ENCODE data around the gene RGS3. TPM values are rescaled to one million over a fixed set of nuclear protein-coding genes. Genes with fewer than 3 reads are reported as not detected.
"Not testable (repeated sequence)": the region's sequence is repeated elsewhere in the genome, so short reads cannot be mapped to it uniquely, and the experiment has no call there.

The RGS3 gene
- total RNA-seq, 1 donor from 2014 or later = 116 TPM

GRCh38 chr9:113486327-113486726 lies 22.8 kb downstream of the RGS3 start:
- peak; percentile 53 for DNase-seq (ENCODE audit: low spot score)

- peak; percentile 51 for DNase-seq (ENCODE audit: low spot score)
Observed at GRCh38 chr9:113488071-113488470, 24.5 kb downstream of the RGS3 start.

GRCh38 chr9:113488490-113488889 lies 25.0 kb downstream of the RGS3 start:
- DNase-seq (ENCODE audit: low spot score) = peak; percentile 74

- not testable (repeated sequence) for DNase-seq (ENCODE audit: low spot score)
Observed at GRCh38 chr9:113491147-113491546, 27.6 kb downstream of the RGS3 start.

- DNase-seq (ENCODE audit: low spot score) = peak; percentile 43
Observed at GRCh38 chr9:113492343-113493202, 29.0 kb downstream of the RGS3 start.

GRCh38 chr9:113493203-113493520 lies 29.6 kb downstream of the RGS3 start:
- DNase-seq (ENCODE audit: low spot score) = no peak

- DNase-seq (ENCODE audit: low spot score) = no peak
Observed at GRCh38 chr9:113495526-113495925, 32.0 kb downstream of the RGS3 start.

GRCh38 chr9:113497051-113497450 lies 33.5 kb downstream of the RGS3 start:
- DNase-seq (ENCODE audit: low spot score) = no peak

- no peak for DNase-seq (ENCODE audit: low spot score)
Observed at GRCh38 chr9:113499153-113499875, 35.8 kb downstream of the RGS3 start.

GRCh38 chr9:113499876-113500497 lies 36.5 kb downstream of the RGS3 start:
- no peak for DNase-seq (ENCODE audit: low spot score)

- DNase-seq (ENCODE audit: low spot score) = no peak
Observed at GRCh38 chr9:113501129-113501686, 37.7 kb downstream of the RGS3 start.

- DNase-seq (ENCODE audit: low spot score) = no peak
Observed at GRCh38 chr9:113501852-113502251, 38.3 kb downstream of the RGS3 start.

- no peak for DNase-seq (ENCODE audit: low spot score)
Observed at GRCh38 chr9:113502427-113503034, 39.0 kb downstream of the RGS3 start.

- no peak for DNase-seq (ENCODE audit: low spot score)
Observed at GRCh38 chr9:113503131-113503541, 39.6 kb downstream of the RGS3 start.

- DNase-seq (ENCODE audit: low spot score) = no peak
Observed at GRCh38 chr9:113503613-113504211, 40.2 kb downstream of the RGS3 start.

- no peak for DNase-seq (ENCODE audit: low spot score)
Observed at GRCh38 chr9:113504725-113505590, 41.4 kb downstream of the RGS3 start.

GRCh38 chr9:113506090-113506589 lies 42.6 kb downstream of the RGS3 start:
- DNase-seq (ENCODE audit: low spot score) = no peak

- DNase-seq (ENCODE audit: low spot score) = no peak
Observed at GRCh38 chr9:113507256-113507655, 43.7 kb downstream of the RGS3 start.

- DNase-seq (ENCODE audit: low spot score) = no peak
Observed at GRCh38 chr9:113508111-113508749, 44.7 kb downstream of the RGS3 start.

Data from mesenteric fat pad (tissue), 1 donor.